Adrenal gland (tissue), 12 donors: ENCODE results near the gene TXLNB. TPM values are rescaled to one million over a fixed set of nuclear protein-coding genes. Genes with fewer than 3 reads are reported as not detected.
"Not testable (repeated sequence)": the region's sequence is repeated elsewhere in the genome, so short reads cannot be mapped to it uniquely, and the experiment has no call there.

Source experiments
- DNase-seq, 7 donors: peaks; one replicate each; pipeline ENCODE4 v3.0.0-alpha.2; 2019 to 2020
- H3K27ac ChIP-seq, 5 donors: fragments of 200-600 bp; sonication (generic) in 4 of 5; 1 replicate in 3 of 5; 2 replicates in 2 of 5; pipeline versions ENCODE4 v1.5.1 to v1.8.0; 2016 to 2020; ENCODE audit warnings: mild to moderate bottlenecking in 1 of 5
- H3K27me3 ChIP-seq: fragments of 200-600 bp; 2 replicates; pipeline ENCODE4 v1.8.0; 2021
- H3K36me3 ChIP-seq, 2 donors: fragments of 200-600 bp; replicated peaks in 1 of 2; 1 replicate in 1 of 2; 2 replicates in 1 of 2; pipeline versions ENCODE4 v1.5.1 to v1.8.0; 2018 to 2022
- H3K4me1 ChIP-seq, 2 donors: fragments of 200-600 bp; replicated peaks in 1 of 2; 1 replicate in 1 of 2; 2 replicates in 1 of 2; pipeline versions ENCODE4 v1.5.1 to v1.8.0; 2018 to 2021
- H3K4me3 ChIP-seq, 4 donors: fragments of 200-600 bp; sonication (generic) in 3 of 4; one replicate each; pipeline ENCODE4 v1.5.1; 2016 to 2018
- H3K9me3 ChIP-seq, 3 donors: fragments of 200-600 bp; sonication (generic) in 1 of 3; replicated peaks in 1 of 3; 1 replicate in 2 of 3; 2 replicates in 1 of 3; pipeline versions ENCODE4 v1.5.1 to v1.8.0; 2016 to 2021
- CTCF ChIP-seq, 6 experiments: fragments of 450-650 bp in 4 of 6; fragments of 200-600 bp in 2 of 6; sonication (generic) in 1 of 6; IDR thresholded peaks; 1 replicate in 5 of 6; 2 replicates in 1 of 6; pipeline versions ENCODE4 v1.5.1 to v1.8.0; 2016 to 2021; ENCODE audit warnings: antibody characterized with exemption in 6 of 6, mild to moderate bottlenecking in 2 of 6, moderate library complexity in 1 of 6
- POLR2A ChIP-seq, 2 donors: fragments of 450-650 bp; IDR thresholded peaks; one replicate each; pipeline ENCODE4 v1.6.1; 2017; ENCODE audit warnings: antibody characterized with exemption in 2 of 2, mild to moderate bottlenecking in 2 of 2, moderate library complexity in 1 of 2
- WGBS, 4 donors: extraction: QIAGEN DNeasy Blood & Tissue Kit in 2 of 4; methylation state at CpG; one replicate each; pipeline versions ENCODE4 v1.1.5 to v1.1.7; 2013 to 2017; 5-methylcytosine and 5-hydroxymethylcytosine counted together
- intact Hi-C, 2 donors: fragments of 100-400 bp; cut with DNase I; formaldehyde crosslinking; loops; one replicate each; pipeline versions ENCODE4 v1.14.1 to v1.15.0; 2022 to 2023
- polyA plus RNA-seq, 3 donors: library from polyadenylated mRNA; stranded (reverse); fragments of 200-250 nt in 2 of 3; fragments of 350-450 nt in 1 of 3; fragmentation: Illumina TruSeq in 1 of 3; extraction: RNeasy Lipid Tissue Mini Kit (QIAGEN cat#74804) in 1 of 3; gene quantifications; one replicate each; pipeline ENCODE4 v1.2.3, GENCODE V29; 2013 to 2014
- total RNA-seq, 9 donors: library from RNA; depleted of rRNA in 4 of 9; stranded (reverse); fragments of >200 nt in 4 of 9; fragments of 120-200 nt in 1 of 9; fragmentation: NEBNext Ultra II Directional in 1 of 9; extraction: Animal tissue kit (Norgen Biotek cat#: 25700) in 1 of 9; gene quantifications; one replicate each; pipeline versions ENCODE4 v1.1.0 to v1.2.4, GENCODE V29; 2013 to 2023
- donor health status: healthy with polysubstance abuse.
- donor health status: Bipolar disorder and iron deficiency.
- donor health status: DM: yes; HTN: yes; CAD: no.
- donor health status: DM: no; HTN: no; CAD: no.
- donor health status: DM: no; HTN: no; CAD: no.
- donor health status: DM: yes; HTN: yes; CAD: no.

TXLNB gene
- total and polyA plus RNA-seq, 12 donors = 0.25 to 9.5 (median 2.2) TPM

GRCh38 chr6:139294090-139294489 is 2.3 kb upstream of the TXLNB start:
- DNase-seq = no peak
- Histone ChIP-seq H3K36me3 (no peaks in the 10 kb centered on the region), H3K4me1 (peaks cover 11 to 26% of the 10 kb centered on the region in 2 donors), H3K9me3 (no peaks in the 10 kb centered on the region), H3K27ac (no peak overlapping the region), H3K27me3 (no peaks in the 10 kb centered on the region), H3K4me3 (no peak overlapping the region)
- 85 to 92% (median 88%) methylated on average over 2 of the region's 2 CpGs for WGBS, 4 donors
- intact Hi-C loops = no loop called here
- TF ChIP-seq CTCF (IDR thresholded peaks at IDR 0.05) = no peak
- TF ChIP-seq POLR2A (IDR thresholded peaks at IDR 0.05) = no peak

- H3K4me1 ChIP-seq = peaks cover 11 to 26% of the 10 kb centered on the region in 2 donors
- H3K27ac ChIP-seq, H3K4me3 ChIP-seq, H3K9me3 ChIP-seq, intact Hi-C loops, DNase-seq, H3K36me3 ChIP-seq, H3K27me3 ChIP-seq: not testable (repeated sequence)
- WGBS, 4 donors = 85 to 91% (median 91%) methylated on average over 10 of the region's 10 CpGs
Observed at GRCh38 chr6:139293230-139293629, 1.4 kb upstream of the TXLNB start.

- peaks cover 11 to 26% of the 10 kb centered on the region in 2 donors for H3K4me1 ChIP-seq
- no peaks in the 10 kb centered on the region for H3K27me3 ChIP-seq
- 6 to 8% (median 8%) methylated on average over 5 of the region's 5 CpGs for whole genome bisulfite sequencing, 4 donors
- H3K9me3 ChIP-seq = no peaks in the 10 kb centered on the region
- peak overlapping the region in 1 of 4 donors; percentile 36 for H3K4me3 ChIP-seq
- peak overlapping the region; percentile 17 to 86 (median 62) for H3K27ac ChIP-seq
- H3K36me3 ChIP-seq = no peaks in the 10 kb centered on the region
- DNase-seq = peak in 6 of 7 donors; percentile 24 to 60 (median 38)
- intact Hi-C loops = no loop called here
- TF ChIP-seq CTCF (IDR thresholded peaks at IDR 0.05) = no peak
- TF ChIP-seq POLR2A (IDR thresholded peaks at IDR 0.05) = no peak
Observed at GRCh38 chr6:139290787-139291311, 949 bp downstream of the TXLNB start.

- intact Hi-C loops = no loop called here
- peaks cover 11 to 26% of the 10 kb centered on the region in 2 donors for H3K4me1 ChIP-seq
- no peaks in the 10 kb centered on the region for H3K27me3 ChIP-seq
- 92 to 95% (median 93%) methylated on average over 10 of the region's 10 CpGs for WGBS, 4 donors
- TF ChIP-seq CTCF (IDR thresholded peaks at IDR 0.05) = no peak
- H3K27ac ChIP-seq = no peak overlapping the region
- H3K9me3 ChIP-seq = no peaks in the 10 kb centered on the region
- H3K36me3 ChIP-seq = no peaks in the 10 kb centered on the region
- H3K4me3 ChIP-seq = no peak overlapping the region
- DNase-seq = no peak
Observed at GRCh38 chr6:139289233-139289632, 2.6 kb downstream of the TXLNB start.

GRCh38 chr6:139288496-139289040 is 3.2 kb downstream of the TXLNB start:
- Histone ChIP-seq H3K4me3 (no peak overlapping the region), H3K9me3 (no peaks in the 10 kb centered on the region), H3K4me1 (peaks cover 11 to 26% of the 10 kb centered on the region in 2 donors), H3K27ac (no peak overlapping the region), H3K36me3 (no peaks in the 10 kb centered on the region), H3K27me3 (no peaks in the 10 kb centered on the region)
- 94 to 98% (median 96%) methylated on average over 8 of the region's 8 CpGs for WGBS, 4 donors
- intact Hi-C loops = no loop called here
- no peak for TF ChIP-seq POLR2A (IDR thresholded peaks at IDR 0.05)
- no peak for TF ChIP-seq CTCF (IDR thresholded peaks at IDR 0.05)
- DNase-seq = no peak
